Erythroblast (primary cell): ENCODE measurements around the gene FAM83B.

Experiments used
- GATA1 ChIP-seq: IDR thresholded peaks from 2 replicates; pipeline ENCODE4 v1.6.1; 2011; ENCODE audit warnings: low read depth, mild to moderate bottlenecking, control low read depth, low read length, moderate library complexity
- POLR2A ChIP-seq: IDR thresholded peaks from 2 replicates; pipeline ENCODE4 v1.6.1; 2011; ENCODE audit warnings: mild to moderate bottlenecking, low read length

DNA sequence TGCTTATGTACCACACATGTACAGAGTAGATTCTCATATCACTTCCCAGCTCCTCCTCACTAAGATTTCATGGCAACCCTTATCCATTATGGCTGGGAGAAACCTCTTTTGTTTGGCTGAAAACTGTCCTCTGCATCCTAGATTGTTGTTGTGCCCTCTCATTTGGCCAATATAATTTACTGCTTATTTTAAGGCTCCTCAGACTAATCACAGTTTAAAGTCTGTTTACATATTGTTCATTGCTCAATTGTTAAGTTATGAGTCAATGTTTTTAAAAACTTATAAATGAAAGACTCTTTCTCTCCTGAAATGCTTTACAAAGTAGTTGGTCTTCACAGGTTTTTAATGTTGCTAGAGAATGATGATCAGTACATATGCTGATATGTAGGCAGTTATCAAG lies 57.3 kb downstream of the FAM83B start:
- no peak for TF ChIP-seq POLR2A
- no peak for TF ChIP-seq GATA1
